HEK293 (cell line): Measurements from ENCODE around the gene P2RX1.

ENCODE experiments used
- CTCF ChIA-PET: fragments of 350-600 bp; formaldehyde crosslinking; extraction: SDS; loops from one replicate; lab custom pipeline; 2021; ENCODE audit warnings: antibody characterized with exemption; lab: Yijun Ruan, JAX
- POLR2A ChIA-PET: fragments of 300-600 bp; formaldehyde crosslinking; extraction: SDS; loops from one replicate; lab custom pipeline; 2020; ENCODE audit warnings: antibody characterized with exemption, inconsistent platforms; lab: Yijun Ruan, JAX
- H3K27ac ChIP-seq: fragments of 200-500 bp; sonication (Bioruptor generic); 2 replicates; pipeline ENCODE4 v1.5.1; 2014; ENCODE audit warnings: low read depth, low read length, control low read depth, inconsistent platforms; ENCODE audit errors: extremely low read depth
- H3K36me3 ChIP-seq, 2 experiments: fragments of 200-500 bp in 1 of 2; sonication (Bioruptor generic) in 1 of 2; 1 replicate in 1 of 2; 2 replicates in 1 of 2; pipeline ENCODE4 v1.5.1; 2014 to 2017; ENCODE audit warnings: inconsistent platforms in 2 of 2, low read length in 2 of 2; ENCODE audit not compliant: control insufficient read depth in 2 of 2, insufficient read depth in 1 of 2
- H3K4me1 ChIP-seq: fragments of 200-500 bp; sonication (Bioruptor generic); 2 replicates; pipeline ENCODE4 v1.5.1; 2014; ENCODE audit warnings: mild to moderate bottlenecking, low read length, inconsistent platforms; ENCODE audit not compliant: control insufficient read depth, insufficient read depth
- H3K4me3 ChIP-seq: 2 replicates; pipeline ENCODE4 v1.5.1; 2011; ENCODE audit warnings: low read depth, mild to moderate bottlenecking, control low read depth, low read length, moderate library complexity
- H3K9me3 ChIP-seq: fragments of 200-500 bp; sonication (Bioruptor generic); 2 replicates; pipeline ENCODE4 v1.5.1; 2014; ENCODE audit warnings: low read depth, low read length, inconsistent platforms; ENCODE audit not compliant: control insufficient read depth, insufficient read depth
- EGR2 ChIP-seq: fragments of 450-650 bp; formaldehyde crosslinking; IDR thresholded peaks from 2 replicates; pipeline ENCODE4 v1.5.1; 2016; ENCODE audit warnings: low read depth, missing biosample characterization, missing genetic modification characterization
- GLIS1 ChIP-seq: fragments of 450-650 bp; formaldehyde crosslinking; IDR thresholded peaks from 2 replicates; pipeline ENCODE4 v1.5.1; 2016; ENCODE audit warnings: missing biosample characterization, missing genetic modification characterization
- GLIS2 ChIP-seq: fragments of 450-650 bp; formaldehyde crosslinking; IDR thresholded peaks from 2 replicates; pipeline ENCODE4 v1.5.1; 2016; ENCODE audit warnings: missing biosample characterization, missing genetic modification characterization
- KLF16 ChIP-seq: fragments of 450-650 bp; formaldehyde crosslinking; IDR thresholded peaks from 2 replicates; pipeline ENCODE4 v1.5.1; 2017; ENCODE audit warnings: missing biosample characterization, missing genetic modification characterization
- MYNN ChIP-seq: fragments of 450-650 bp; formaldehyde crosslinking; IDR thresholded peaks from 2 replicates; pipeline ENCODE4 v1.5.1; 2016; ENCODE audit warnings: missing biosample characterization, missing genetic modification characterization, borderline replicate concordance
- PATZ1 ChIP-seq: fragments of 450-650 bp; formaldehyde crosslinking; IDR thresholded peaks from 2 replicates; pipeline ENCODE4 v1.5.1; 2016; ENCODE audit warnings: missing biosample characterization, missing genetic modification characterization
- PBX3 ChIP-seq: sonication (generic); formaldehyde crosslinking; IDR thresholded peaks from 2 replicates; pipeline ENCODE4 v1.8.1; 2022; ENCODE audit warnings: mild to moderate bottlenecking, moderate library complexity, missing genetic modification reagents
- PRDM10 ChIP-seq: fragments of 450-650 bp; formaldehyde crosslinking; IDR thresholded peaks from 2 replicates; pipeline ENCODE4 v1.5.1; 2016; ENCODE audit warnings: missing biosample characterization, missing genetic modification characterization
- ZBTB10 ChIP-seq: fragments of 450-650 bp; formaldehyde crosslinking; IDR thresholded peaks from 2 replicates; pipeline ENCODE4 v1.5.1; 2016; ENCODE audit warnings: missing biosample characterization, missing genetic modification characterization
- ZFHX2 ChIP-seq: fragments of 450-650 bp; formaldehyde crosslinking; conservative IDR thresholded peaks from 2 replicates; pipeline ENCODE4 v1.5.1; 2016; ENCODE audit warnings: missing biosample characterization, missing genetic modification characterization
- ZFP41 ChIP-seq: fragments of 450-650 bp; formaldehyde crosslinking; IDR thresholded peaks from 2 replicates; pipeline ENCODE4 v1.5.1; 2016; ENCODE audit warnings: missing biosample characterization, missing genetic modification characterization, borderline replicate concordance
- ZNF121 ChIP-seq: fragments of 450-650 bp; formaldehyde crosslinking; IDR thresholded peaks from 2 replicates; pipeline ENCODE4 v1.5.1; 2016; ENCODE audit warnings: missing biosample characterization, missing genetic modification characterization
- ZNF175 ChIP-seq: fragments of 450-650 bp; formaldehyde crosslinking; IDR thresholded peaks from 2 replicates; pipeline ENCODE4 v1.5.1; 2016; ENCODE audit warnings: missing biosample characterization, missing genetic modification characterization
- ZNF211 ChIP-seq: fragments of 450-650 bp; formaldehyde crosslinking; IDR thresholded peaks from 2 replicates; pipeline ENCODE4 v1.5.1; 2016; ENCODE audit warnings: low read depth, missing biosample characterization, missing genetic modification characterization
- ZNF324 ChIP-seq: fragments of 450-650 bp; formaldehyde crosslinking; IDR thresholded peaks from 2 replicates; pipeline ENCODE4 v1.5.1; 2016; ENCODE audit warnings: missing biosample characterization, missing genetic modification characterization
- ZNF423 ChIP-seq: fragments of 450-650 bp; formaldehyde crosslinking; IDR thresholded peaks from 2 replicates; pipeline ENCODE4 v1.5.1; 2016; ENCODE audit warnings: missing biosample characterization, missing genetic modification characterization
- ZNF529 ChIP-seq: fragments of 450-650 bp; formaldehyde crosslinking; IDR thresholded peaks from 2 replicates; pipeline ENCODE4 v1.5.1; 2017; ENCODE audit warnings: missing genetic modification characterization, missing biosample characterization; ENCODE audit not compliant: insufficient replicate concordance
- ZNF530 ChIP-seq: fragments of 450-650 bp; formaldehyde crosslinking; IDR thresholded peaks from 2 replicates; pipeline ENCODE4 v1.5.1; 2016; ENCODE audit warnings: low read depth, missing biosample characterization, missing genetic modification characterization
- ZNF600 ChIP-seq: fragments of 450-650 bp; formaldehyde crosslinking; IDR thresholded peaks from 2 replicates; pipeline ENCODE4 v1.5.1; 2016; ENCODE audit warnings: missing biosample characterization, missing genetic modification characterization
- ZNF658 ChIP-seq: fragments of 450-650 bp; formaldehyde crosslinking; IDR thresholded peaks from 2 replicates; pipeline ENCODE4; 2016; ENCODE audit warnings: missing biosample characterization, missing genetic modification characterization
- ZNF692 ChIP-seq: fragments of 450-650 bp; formaldehyde crosslinking; IDR thresholded peaks from 2 replicates; pipeline ENCODE4 v1.5.1; 2016; ENCODE audit warnings: missing biosample characterization, missing genetic modification characterization
- ZNF747 ChIP-seq: fragments of 450-650 bp; formaldehyde crosslinking; IDR thresholded peaks from 2 replicates; pipeline ENCODE4 v1.5.1; 2016; ENCODE audit warnings: missing biosample characterization, missing genetic modification characterization
- ZNF777 ChIP-seq: fragments of 450-650 bp; formaldehyde crosslinking; IDR thresholded peaks from 2 replicates; pipeline ENCODE4 v1.5.1; 2017; ENCODE audit warnings: missing biosample characterization, missing genetic modification characterization, borderline replicate concordance
- ZSCAN30 ChIP-seq: fragments of 450-650 bp; IDR thresholded peaks from 2 replicates; pipeline ENCODE4 v1.5.1; 2018; ENCODE audit warnings: missing biosample characterization, mild to moderate bottlenecking, missing genetic modification characterization, moderate library complexity

P2RX1 gene

GRCh38 chr17:3946711-3947235 is 30.5 kb upstream of the P2RX1 start (continued):
- no peak for TF ChIP-seq ZNF658 (tag by site-specific recombination)
- no peak for TF ChIP-seq MYNN (tag by site-specific recombination)
- no peak for TF ChIP-seq ZNF529
- no peak for TF ChIP-seq ZNF121 (tag by site-specific recombination)
- TF ChIP-seq ZNF423 (tag by site-specific recombination): no peak
- no peak for TF ChIP-seq PBX3 (CRISPR knock-in tag)
- TF ChIP-seq ZNF777 (tag by site-specific recombination): no peak
- TF ChIP-seq ZFP41 (tag by site-specific recombination): no peak
- no peak for TF ChIP-seq ZNF175 (tag by site-specific recombination)
- TF ChIP-seq ZNF692 (tag by site-specific recombination): no peak
- peak; percentile 58; the same call in 1 of the 2 replicates for TF ChIP-seq EGR2 (tag by site-specific recombination)
- TF ChIP-seq ZNF211 (tag by site-specific recombination): no peak
- 0 out of 2 replicates have a peak, but pooled peaks have one; percentile 0 for TF ChIP-seq PRDM10 (tag by site-specific recombination)
- no peak for TF ChIP-seq ZNF530 (tag by site-specific recombination)
- no peak for TF ChIP-seq ZNF324 (tag by site-specific recombination)

- H3K36me3 ChIP-seq: peaks cover 0 to 5% of the 10 kb centered on the region in 2 experiments; a peak in 1 of 3 replicates
- POLR2A ChIA-PET: no interaction called here
- CTCF ChIA-PET: interaction anchor here (0.7 to 1.8 kb wide), 4 partner anchors 10 to 31 kb away, joined by 3 to 10 read pairs (median 8); no protein-coding TSS in a partner anchor
- peaks cover 3% of the 10 kb centered on the region; the same call in 1 of the 2 replicates for H3K4me1 ChIP-seq
- peak overlapping the region; percentile 33 for H3K4me3 ChIP-seq
- H3K9me3 ChIP-seq: no peaks in the 10 kb centered on the region
- peak overlapping the region; percentile 41; the same call in 1 of the 2 replicates for H3K27ac ChIP-seq
- peak; percentile 85 for TF ChIP-seq ZNF600 (tag by site-specific recombination)
- no peak for TF ChIP-seq ZSCAN30
- peak; percentile 40 for TF ChIP-seq GLIS1 (tag by site-specific recombination)
- peak; percentile 66 for TF ChIP-seq ZFHX2 (tag by site-specific recombination)
- TF ChIP-seq PATZ1 (tag by site-specific recombination): 0 out of 2 replicates have a peak, but pooled peaks have one; percentile 43
- TF ChIP-seq ZNF747 (tag by site-specific recombination): no peak
- peak; percentile 77 for TF ChIP-seq GLIS2 (tag by site-specific recombination)
- TF ChIP-seq ZBTB10 (tag by site-specific recombination): no peak
- TF ChIP-seq KLF16 (tag by site-specific recombination): peak; percentile 32; the same call in 1 of the 2 replicates
Observed at GRCh38 chr17:3944485-3945388, 28.5 kb upstream of the P2RX1 start.
